Endothelial cell of umbilical vein (primary cell): ENCODE measurements around the gene KANK3. TPM values are rescaled to one million over a fixed set of nuclear protein-coding genes. Genes with fewer than 3 reads are reported as not detected.
"Not testable (repeated sequence)": the region's sequence is repeated elsewhere in the genome, so short reads cannot be mapped to it uniquely, and the experiment has no call there.

ENCODE experiments used
- BruUV-seq: library from RNA; stranded (reverse); fragments of 400-500 nt; replicated peaks from 2 replicates; lab custom pipeline; 2021; lab: Mats Ljungman, UMichigan
- CTCF ChIA-PET: fragments of 300-600, 350-600 bp; sonication (Branson Sonifier 250); formaldehyde crosslinking; loops from one replicate; lab custom pipeline; 2021; ENCODE audit warnings: antibody characterized with exemption, inconsistent platforms; lab: Charles Lee
- POLR2A ChIA-PET: fragments of 300-600, 350-600 bp; sonication (Branson Sonifier 250); formaldehyde crosslinking; loops from one replicate; lab custom pipeline; 2021; ENCODE audit warnings: antibody characterized with exemption, inconsistent platforms; lab: Charles Lee
- DNase-seq: peaks from one replicate; pipeline ENCODE4 v3.0.0-alpha.2; 2011; ENCODE audit warnings: low read depth, low spot score
- FAIRE-seq: peaks from 2 replicates; lab custom pipeline; 2011; peaks lifted over from hg19 to GRCh38; lab: Jason Lieb, UNC
- H2AFZ ChIP-seq: 2 replicates; pipeline ENCODE4 v1.6.0; 2012; ENCODE audit warnings: low read depth, low read length, control low read depth, inconsistent platforms
- H3K27ac ChIP-seq: 2 replicates; pipeline ENCODE4 v1.5.1; 2011; ENCODE audit warnings: low read depth, mild to moderate bottlenecking, control low read depth, low read length, moderate library complexity; ENCODE audit not compliant: insufficient read depth
- H3K27me3 ChIP-seq, 2 experiments: 2 replicates each; pipeline versions ENCODE4 v1.6.0 to v1.6.1; 2011; ENCODE audit warnings: low read length in 2 of 2, mixed read lengths in 1 of 2; ENCODE audit not compliant: control insufficient read depth in 2 of 2, insufficient read depth in 2 of 2
- H3K36me3 ChIP-seq, 2 experiments: 2 replicates in 1 of 2; 3 replicates in 1 of 2; pipeline ENCODE4 v1.5.1; 2011; ENCODE audit warnings: low read length in 2 of 2, mild to moderate bottlenecking in 1 of 2, moderate library complexity in 1 of 2; ENCODE audit not compliant: control insufficient read depth in 2 of 2, insufficient read depth in 2 of 2; ENCODE audit errors: extremely low read depth in 1 of 2
- H3K4me1 ChIP-seq: 3 replicates; pipeline ENCODE4 v1.5.1; 2011; ENCODE audit warnings: mild to moderate bottlenecking, low read length; ENCODE audit not compliant: control insufficient read depth, insufficient read depth; ENCODE audit errors: extremely low read depth
- H3K4me2 ChIP-seq: 2 replicates; pipeline ENCODE4 v1.6.1; 2011; ENCODE audit warnings: low read length, control low read depth, mixed read lengths; ENCODE audit not compliant: insufficient read depth
- H3K4me3 ChIP-seq, 3 experiments: fragments of 200-600 bp in 1 of 3; sonication (generic), shearing (Covaris generic) in 1 of 3; replicated peaks in 1 of 3; 2 replicates each; pipeline ENCODE4 v1.5.1; 2011 to 2016; ENCODE audit warnings: control low read depth in 3 of 3, low read length in 3 of 3, mild to moderate bottlenecking in 2 of 3, inconsistent platforms in 1 of 3, low read depth in 1 of 3, moderate library complexity in 1 of 3; ENCODE audit not compliant: insufficient read depth in 1 of 3
- H3K79me2 ChIP-seq: 2 replicates; pipeline ENCODE4 v1.6.0; 2012; ENCODE audit warnings: low read length, inconsistent platforms; ENCODE audit not compliant: control insufficient read depth, insufficient read depth
- H3K9ac ChIP-seq: replicated peaks from 2 replicates; pipeline ENCODE3; 2011; ENCODE audit warnings: low read length, control low read depth; ENCODE audit not compliant: insufficient read depth; ENCODE audit errors: extremely low read depth
- H3K9me1 ChIP-seq: replicated peaks from 3 replicates; pipeline ENCODE4 v1.6.0; 2011; ENCODE audit warnings: mild to moderate bottlenecking, low read length; ENCODE audit not compliant: control insufficient read depth, insufficient read depth; ENCODE audit errors: extremely low read depth
- H3K9me3 ChIP-seq: replicated peaks from 2 replicates; pipeline ENCODE4 v1.5.1; 2012; ENCODE audit warnings: low read length, inconsistent platforms; ENCODE audit not compliant: control insufficient read depth, insufficient read depth
- H4K20me1 ChIP-seq: replicated peaks from 2 replicates; pipeline ENCODE3; 2011; ENCODE audit warnings: mild to moderate bottlenecking, low read length; ENCODE audit not compliant: control insufficient read depth, insufficient read depth; ENCODE audit errors: extremely low read depth
- EZH2 ChIP-seq: IDR thresholded peaks from 2 replicates; pipeline ENCODE4 v1.6.1; 2012; ENCODE audit warnings: borderline replicate concordance, low read depth, mild to moderate bottlenecking, moderate library complexity, low read length, inconsistent platforms; ENCODE audit not compliant: severe bottlenecking
- FOS ChIP-seq: IDR thresholded peaks from 2 replicates; pipeline ENCODE4 v1.6.1; 2011; ENCODE audit warnings: mild to moderate bottlenecking, low read length, moderate library complexity, borderline replicate concordance; ENCODE audit not compliant: insufficient read depth
- GATA2 ChIP-seq: IDR thresholded peaks from 2 replicates; pipeline ENCODE4 v1.7.0; 2011; ENCODE audit warnings: low read depth, mild to moderate bottlenecking, moderate library complexity, mixed read lengths, low read length; ENCODE audit not compliant: insufficient read length, insufficient read depth
- JUN ChIP-seq: IDR thresholded peaks from 2 replicates; pipeline ENCODE4 v1.6.1; 2011; ENCODE audit warnings: borderline replicate concordance, low read depth; ENCODE audit not compliant: insufficient read length, insufficient read depth
- MYC ChIP-seq: IDR thresholded peaks from one replicate; pipeline ENCODE4 v1.6.1; 2011; ENCODE audit warnings: mild to moderate bottlenecking, low read depth, low read length
- POLR2A ChIP-seq: IDR thresholded peaks from 2 replicates; pipeline ENCODE4 v1.6.1; 2012; ENCODE audit warnings: low read depth, mild to moderate bottlenecking, control low read depth, low read length
- POLR2AphosphoS5 ChIP-seq: IDR thresholded peaks from 2 replicates; pipeline ENCODE4 v1.6.1; 2012; ENCODE audit warnings: low read depth, mild to moderate bottlenecking, control low read depth, low read length, moderate library complexity; ENCODE audit not compliant: insufficient read depth
- dilution Hi-C: fragments of 300-500 bp; cut with MboI; formaldehyde crosslinking; loops from one replicate; pipeline ENCODE4 v1.15.0; 2019; ENCODE audit warnings: low sequenced_read_pairs; ENCODE audit not compliant: extremely low pct_ligation_motif_present
- intact Hi-C: fragments of 100-400 bp; cut with micrococcal nuclease; formaldehyde crosslinking; loops from one replicate; pipeline ENCODE4 v1.10.0; 2022
- polyA plus RNA-seq, 4 experiments: library from polyadenylated mRNA; depleted of rRNA in 3 of 4; stranded (reverse) in 3 of 4; unstranded in 1 of 4; fragments of >200 nt; gene quantifications; 2 replicates each; pipeline versions ENCODE4 v1.2.1 to v1.2.3, GENCODE V29; 2011 to 2012; ENCODE audit warnings: missing spikeins in 1 of 4
- total RNA-seq: library from RNA; stranded (reverse); gene quantifications from 2 replicates; pipeline ENCODE4 v1.2.3, GENCODE V29; 2021
- TF ChIP-seq, protein P1 (sequence below): IDR thresholded peaks from 2 replicates; pipeline ENCODE4 v1.6.1; 2011; ENCODE audit not compliant: insufficient read depth, insufficient read length
- TF ChIP-seq, protein P2 (sequence below), 2 donors: IDR thresholded peaks; 1 replicate in 1 of 2; 2 replicates in 1 of 2; pipeline ENCODE4 v1.5.1; 2011; ENCODE audit warnings: low read length in 2 of 2, mild to moderate bottlenecking in 2 of 2, moderate library complexity in 2 of 2, control low read depth in 1 of 2, inconsistent platforms in 1 of 2, low read depth in 1 of 2; ENCODE audit not compliant: insufficient read depth in 1 of 2; ENCODE audit errors: extremely low read depth in 1 of 2

The KANK3 gene
- total and polyA plus RNA-seq, 2 donors (not counting 3 experiments of a cell fraction or from before 2014, with no cell fraction given): 22.1 to 30.0 TPM

DNA sequence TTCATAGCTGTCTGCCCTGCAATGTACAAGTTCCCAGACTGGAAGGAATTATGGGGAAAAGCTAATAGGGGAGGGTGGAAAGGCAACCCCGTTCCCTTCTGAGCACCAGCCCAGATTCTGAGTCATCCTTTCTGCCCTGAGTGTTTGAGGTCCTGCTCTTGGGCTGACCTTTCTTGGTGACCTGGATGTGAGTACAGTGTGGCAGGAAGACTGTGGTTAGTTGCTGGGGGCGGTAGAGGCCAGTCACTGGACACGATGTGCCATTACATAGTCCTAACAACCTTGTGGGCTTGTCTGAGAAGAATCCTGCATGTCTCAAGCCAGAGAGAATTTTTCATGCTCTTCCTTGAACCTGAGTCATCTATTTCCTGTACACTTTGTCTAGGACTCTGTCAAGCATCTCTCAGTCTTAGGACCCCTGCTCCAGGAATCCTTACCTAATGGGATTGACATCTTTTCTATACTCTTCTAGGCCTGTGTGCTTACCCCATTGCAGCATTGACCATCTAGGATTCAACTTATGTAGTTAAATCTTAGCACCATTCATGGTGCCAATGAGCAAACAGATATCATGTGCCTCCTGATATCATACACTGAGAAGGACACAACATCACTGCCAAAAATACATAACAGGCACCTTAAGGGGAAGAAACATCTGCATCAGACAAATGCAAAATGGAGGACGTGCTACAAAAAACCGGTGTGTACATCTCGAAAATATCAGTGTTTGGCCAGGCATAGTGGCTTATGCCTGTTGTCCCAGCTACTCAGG, 12.8 kb upstream of the KANK3 start:
- no peaks in the 10 kb centered on the region for H3K36me3 ChIP-seq
- H3K4me1 ChIP-seq: peaks cover 28% of the 10 kb centered on the region
- TSS peak; percentile 62 for BruUV-seq
- no peaks in the 10 kb centered on the region for H4K20me1 ChIP-seq
- CTCF ChIA-PET: interaction anchor here (0.6 to 4.9 kb wide), 17 partner anchors 8 to 224 kb away, joined by 3 to 79 read pairs (median 21); partner anchors contain the start of genes ANGPTL4, HNRNPM, MARCHF2 and RAB11B
- intact Hi-C loops (loop anchor here (1.0 to 2.0 kb wide), 3 partner anchors 11 to 89 kb away; partner anchors contain the start of genes HNRNPM and RAB11B), dilution Hi-C loops (no loop called here)
- peak overlapping the region; percentile 37 for H3K4me2 ChIP-seq
- TF ChIP-seq MYC: peak; percentile 82
- peak; percentile 63 for TF ChIP-seq GATA2
- peak; percentile 62 for TF ChIP-seq POLR2A
- TF ChIP-seq, protein P1, sequence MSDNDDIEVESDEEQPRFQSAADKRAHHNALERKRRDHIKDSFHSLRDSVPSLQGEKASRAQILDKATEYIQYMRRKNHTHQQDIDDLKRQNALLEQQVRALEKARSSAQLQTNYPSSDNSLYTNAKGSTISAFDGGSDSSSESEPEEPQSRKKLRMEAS: no peak
- peak; percentile 99 for TF ChIP-seq POLR2AphosphoS5
- TF ChIP-seq, protein P2, sequence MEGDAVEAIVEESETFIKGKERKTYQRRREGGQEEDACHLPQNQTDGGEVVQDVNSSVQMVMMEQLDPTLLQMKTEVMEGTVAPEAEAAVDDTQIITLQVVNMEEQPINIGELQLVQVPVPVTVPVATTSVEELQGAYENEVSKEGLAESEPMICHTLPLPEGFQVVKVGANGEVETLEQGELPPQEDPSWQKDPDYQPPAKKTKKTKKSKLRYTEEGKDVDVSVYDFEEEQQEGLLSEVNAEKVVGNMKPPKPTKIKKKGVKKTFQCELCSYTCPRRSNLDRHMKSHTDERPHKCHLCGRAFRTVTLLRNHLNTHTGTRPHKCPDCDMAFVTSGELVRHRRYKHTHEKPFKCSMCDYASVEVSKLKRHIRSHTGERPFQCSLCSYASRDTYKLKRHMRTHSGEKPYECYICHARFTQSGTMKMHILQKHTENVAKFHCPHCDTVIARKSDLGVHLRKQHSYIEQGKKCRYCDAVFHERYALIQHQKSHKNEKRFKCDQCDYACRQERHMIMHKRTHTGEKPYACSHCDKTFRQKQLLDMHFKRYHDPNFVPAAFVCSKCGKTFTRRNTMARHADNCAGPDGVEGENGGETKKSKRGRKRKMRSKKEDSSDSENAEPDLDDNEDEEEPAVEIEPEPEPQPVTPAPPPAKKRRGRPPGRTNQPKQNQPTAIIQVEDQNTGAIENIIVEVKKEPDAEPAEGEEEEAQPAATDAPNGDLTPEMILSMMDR (IDR thresholded peaks at IDR 0.05; ENCODE audit: extremely low read depth in 1 of 2, insufficient read depth in 1 of 2, low read depth in 1 of 2, low read length in 2 of 2): no peak
- TF ChIP-seq EZH2: no peak
- peak; percentile 93 for TF ChIP-seq JUN
- peak; percentile 100 for TF ChIP-seq FOS
- no peaks in the 10 kb centered on the region for H3K9me1 ChIP-seq
- FAIRE-seq: peak; percentile 100
- H3K9me3 ChIP-seq: no peaks in the 10 kb centered on the region
- no peak overlapping the region for H3K4me3 ChIP-seq
- POLR2A ChIA-PET: interaction anchor here (0.5 to 1.8 kb wide), 7 partner anchors 8 to 68 kb away, joined by 3 to 8 read pairs (median 4); partner anchors contain the start of genes ANGPTL4, MARCHF2 and RAB11B
- H2AFZ ChIP-seq: no peak overlapping the region
- no peaks in the 10 kb centered on the region for H3K79me2 ChIP-seq
- peak overlapping the region; percentile 68 for H3K9ac ChIP-seq
- no peaks in the 10 kb centered on the region for H3K27me3 ChIP-seq
- peak overlapping the region; percentile 90 for H3K27ac ChIP-seq
- peak; percentile 97 for DNase-seq

DNA sequence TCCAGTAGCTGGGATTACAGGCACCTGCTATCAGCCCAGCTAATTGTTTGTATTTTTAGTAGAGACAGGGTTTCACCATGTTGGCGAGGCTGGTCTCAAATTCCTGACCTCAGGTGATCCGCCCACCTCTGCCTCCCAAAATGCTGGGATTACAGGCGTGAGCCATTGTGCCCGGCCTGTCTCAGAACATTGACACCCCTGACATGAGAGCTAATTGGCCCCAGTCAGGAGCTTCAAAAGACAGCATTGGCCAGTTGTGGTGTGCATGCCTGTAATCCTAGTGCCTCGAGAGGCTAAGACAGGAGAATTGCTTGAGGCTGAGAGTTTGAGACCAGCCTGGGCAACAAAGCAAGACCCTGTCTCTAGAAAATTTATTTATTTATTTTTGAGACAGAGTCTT, 9.8 kb upstream of the KANK3 start:
- ChIA-PET POLR2A (interaction anchor here (0.7 to 1.4 kb wide), 3 partner anchors 37 to 103 kb away, joined by 3 to 4 read pairs (median 4); partner anchors contain the start of gene RAB11B), CTCF (interaction anchor here (0.8 to 4.9 kb wide), 22 partner anchors 9 to 228 kb away, joined by 3 to 79 read pairs (median 12); partner anchors contain the start of genes ANGPTL4, KANK3, MARCHF2 and RAB11B)
- H3K9ac ChIP-seq, H4K20me1 ChIP-seq, H2AFZ ChIP-seq, H3K9me3 ChIP-seq, H3K36me3 ChIP-seq, BruUV-seq, H3K79me2 ChIP-seq, H3K4me2 ChIP-seq, FAIRE-seq, DNase-seq, intact Hi-C loops, H3K9me1 ChIP-seq, dilution Hi-C loops, H3K4me3 ChIP-seq, H3K27me3 ChIP-seq, H3K27ac ChIP-seq: not testable (repeated sequence)
- H3K4me1 ChIP-seq: peaks cover 28% of the 10 kb centered on the region
